HAP-1 (cell line): ENCODE measurements around the gene UCP1.

ENCODE experiments used
- DNase-seq, 2 experiments: peaks; one replicate each; pipeline ENCODE4 v3.0.0-alpha.2; 2016 to 2020; ENCODE audit warnings: low spot score in 2 of 2
- H3K27me3 ChIP-seq: fragments of 250-450 bp; sonication (Bioruptor Pico); 2 replicates; pipeline ENCODE4 v1.5.1; 2020; ENCODE audit warnings: low read depth, mild to moderate bottlenecking, moderate library complexity
- H3K36me3 ChIP-seq: fragments of 250-450 bp; sonication (Bioruptor Pico); replicated peaks from 2 replicates; pipeline ENCODE4 v1.5.1; 2020; ENCODE audit warnings: mild to moderate bottlenecking
- H3K4me1 ChIP-seq: fragments of 250-450 bp; sonication (Bioruptor Pico); 2 replicates; pipeline ENCODE4 v1.5.1; 2020; ENCODE audit warnings: mild to moderate bottlenecking
- H3K4me3 ChIP-seq: fragments of 250-450 bp; sonication (Bioruptor Pico); 2 replicates; pipeline ENCODE4 v1.5.1; 2020; ENCODE audit warnings: mild to moderate bottlenecking, moderate library complexity
- H3K9me3 ChIP-seq: fragments of 250-450 bp; sonication (Bioruptor Pico); 2 replicates; pipeline ENCODE4 v1.5.1; 2020; ENCODE audit warnings: mild to moderate bottlenecking, moderate library complexity
- in situ Hi-C: fragments of 300-500 bp; cut with MboI; formaldehyde crosslinking; loops from 3 replicates; pipeline ENCODE4 v1.14.3; 2020; ENCODE audit warnings: low sequenced_read_pairs, inconsistent platforms, mixed read lengths

The UCP1 gene

DNA sequence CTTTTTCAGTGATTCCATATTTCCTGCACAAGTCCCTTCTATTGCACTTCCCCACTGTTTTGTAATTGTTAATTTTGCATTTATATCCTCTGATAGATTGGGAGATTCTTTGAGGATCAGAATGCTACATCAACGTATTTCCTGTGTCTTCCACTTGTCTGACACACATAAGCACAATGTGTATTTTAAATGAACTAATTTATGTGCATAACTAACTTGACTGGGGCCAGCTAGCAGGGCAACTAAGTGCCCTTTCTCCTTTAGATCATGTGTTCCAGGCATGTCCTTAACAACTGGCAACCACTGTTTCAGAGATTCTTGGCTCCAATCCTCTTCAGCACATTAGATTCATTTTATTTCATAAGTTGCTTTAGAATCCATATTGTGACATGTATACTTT is 15.7 kb upstream of the UCP1 start:
- Histone ChIP-seq H3K4me1 (no peaks in the 10 kb centered on the region), H3K4me3 (no peak overlapping the region), H3K27me3 (peaks cover 4% of the 10 kb centered on the region), H3K36me3 (no peaks in the 10 kb centered on the region), H3K9me3 (no peaks in the 10 kb centered on the region)
- in situ Hi-C loops: no loop called here
- DNase-seq: no peak

DNA sequence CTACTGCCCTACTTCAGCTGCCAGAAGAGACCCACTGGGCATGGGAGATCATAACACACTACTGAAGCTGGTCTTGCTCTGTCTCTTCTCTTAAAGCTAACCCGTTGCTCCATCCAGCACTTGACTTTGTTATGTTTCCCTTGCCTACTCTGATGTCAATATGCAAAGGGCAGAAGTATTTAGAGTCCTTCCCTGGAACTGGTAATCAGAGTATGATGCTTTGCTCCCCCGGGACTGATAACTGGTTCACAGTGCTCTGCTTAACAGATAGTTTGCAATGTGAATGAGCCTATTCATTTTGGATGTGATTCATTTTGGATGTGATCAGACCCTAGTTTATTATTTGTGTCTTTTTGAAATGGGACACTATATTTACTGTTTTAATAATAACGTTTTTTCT is 12.3 kb upstream of the UCP1 start:
- no peak for DNase-seq
- Histone ChIP-seq H3K4me1 (no peaks in the 10 kb centered on the region), H3K9me3 (no peaks in the 10 kb centered on the region), H3K36me3 (no peaks in the 10 kb centered on the region), H3K4me3 (no peak overlapping the region), H3K27me3 (peaks cover 11% of the 10 kb centered on the region)
- in situ Hi-C loops: no loop called here

DNA sequence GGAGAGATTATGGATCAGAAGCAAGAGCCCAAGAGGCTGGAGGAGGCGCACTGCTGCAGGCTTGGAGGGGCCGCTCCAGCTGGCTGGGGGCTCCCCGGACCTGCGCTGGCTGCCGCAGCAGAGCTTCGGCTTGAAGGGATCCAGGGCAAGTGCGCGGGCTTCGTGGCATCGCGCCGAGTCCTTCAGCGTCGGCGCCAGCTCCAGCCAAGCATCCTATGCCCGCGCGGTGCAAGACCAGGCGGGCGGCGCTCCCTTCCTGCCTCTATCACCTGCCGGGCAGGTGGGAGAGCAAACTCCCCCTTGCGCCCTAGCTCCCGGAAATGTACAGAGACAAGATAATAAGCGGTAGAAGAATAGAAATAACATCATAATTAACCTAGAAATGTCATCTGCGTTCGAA is 10.5 kb upstream of the UCP1 start:
- no peak for DNase-seq
- H3K9me3 ChIP-seq: no peaks in the 10 kb centered on the region
- H3K4me1 ChIP-seq: no peaks in the 10 kb centered on the region
- H3K36me3 ChIP-seq: no peaks in the 10 kb centered on the region
- in situ Hi-C loops: no loop called here
- no peak overlapping the region for H3K4me3 ChIP-seq
- peaks cover 11% of the 10 kb centered on the region for H3K27me3 ChIP-seq

DNA sequence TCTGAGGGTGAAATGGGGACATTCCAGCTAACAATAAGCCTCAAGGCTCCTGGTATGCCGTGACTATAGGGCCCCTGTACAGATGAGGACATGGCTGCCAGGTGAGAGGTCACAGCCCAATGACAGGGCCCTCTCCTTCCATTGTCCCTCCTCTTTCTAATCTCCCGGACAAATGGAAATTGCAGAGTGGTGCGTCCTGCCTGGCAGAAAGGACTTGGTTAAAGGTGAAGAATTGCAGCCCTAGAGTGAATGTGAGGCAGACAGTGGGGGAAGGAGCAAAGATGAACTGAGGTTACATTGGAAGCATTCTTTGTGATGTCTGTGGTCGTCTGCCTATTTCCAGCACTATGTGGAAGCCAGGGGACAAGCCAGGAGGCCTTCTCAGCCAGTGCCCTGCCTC is 6.7 kb upstream of the UCP1 start:
- H3K4me1 ChIP-seq: no peaks in the 10 kb centered on the region
- H3K4me3 ChIP-seq: no peak overlapping the region
- H3K27me3 ChIP-seq: peaks cover 11% of the 10 kb centered on the region
- no peaks in the 10 kb centered on the region for H3K9me3 ChIP-seq
- in situ Hi-C loops: no loop called here
- DNase-seq: no peak
- no peaks in the 10 kb centered on the region for H3K36me3 ChIP-seq

DNA sequence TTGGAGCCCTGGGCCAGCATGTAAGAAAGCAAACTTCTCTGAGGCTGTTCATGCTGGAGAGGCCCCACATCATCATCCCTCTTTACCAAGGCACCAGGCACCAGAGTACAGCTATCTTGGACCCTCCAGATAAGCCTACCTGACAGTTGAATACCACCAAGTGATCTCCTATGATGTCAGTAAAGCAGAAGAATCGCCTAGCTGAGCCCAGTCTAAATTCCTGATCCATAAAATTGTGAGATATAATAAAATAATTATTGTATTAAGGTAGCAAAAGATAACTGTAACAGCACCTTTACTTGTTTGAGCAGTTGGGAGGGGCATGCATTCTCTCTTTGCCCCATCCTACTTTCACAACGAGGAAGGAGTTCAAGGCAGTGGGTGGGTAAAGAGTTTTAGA is 2.9 kb upstream of the UCP1 start:
- Histone ChIP-seq H3K27me3 (0 out of 2 replicates have a peak, but pooled peaks cover 4% of the 10 kb centered on the region), H3K36me3 (no peaks in the 10 kb centered on the region), H3K9me3 (no peaks in the 10 kb centered on the region), H3K4me1 (peaks cover 10% of the 10 kb centered on the region), H3K4me3 (no peak overlapping the region)
- no peak for DNase-seq
- in situ Hi-C loops: no loop called here

DNA sequence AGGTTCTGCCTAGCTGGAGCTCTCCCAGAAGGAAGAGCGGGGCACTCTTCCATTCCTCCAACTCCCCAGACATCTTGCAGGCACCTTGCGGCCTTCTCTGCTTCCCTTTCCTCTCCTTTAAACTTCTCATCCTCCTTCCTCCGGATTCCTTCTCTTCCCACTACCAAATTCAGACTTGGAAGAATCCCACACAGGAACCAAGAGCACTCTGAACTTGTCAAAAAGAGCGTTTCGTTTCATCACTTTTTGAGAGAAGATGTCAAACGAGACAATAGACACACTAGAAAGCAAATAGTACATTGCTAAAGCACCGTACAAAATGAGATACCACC is 512 bp upstream of the UCP1 start:
- no peaks in the 10 kb centered on the region for H3K9me3 ChIP-seq
- H3K4me1 ChIP-seq: peaks cover 10% of the 10 kb centered on the region
- no peak for DNase-seq
- H3K27me3 ChIP-seq: 0 out of 2 replicates have a peak, but pooled peaks cover 4% of the 10 kb centered on the region
- no peaks in the 10 kb centered on the region for H3K36me3 ChIP-seq
- H3K4me3 ChIP-seq: peak overlapping the region; percentile 41
- in situ Hi-C loops: no loop called here

DNA sequence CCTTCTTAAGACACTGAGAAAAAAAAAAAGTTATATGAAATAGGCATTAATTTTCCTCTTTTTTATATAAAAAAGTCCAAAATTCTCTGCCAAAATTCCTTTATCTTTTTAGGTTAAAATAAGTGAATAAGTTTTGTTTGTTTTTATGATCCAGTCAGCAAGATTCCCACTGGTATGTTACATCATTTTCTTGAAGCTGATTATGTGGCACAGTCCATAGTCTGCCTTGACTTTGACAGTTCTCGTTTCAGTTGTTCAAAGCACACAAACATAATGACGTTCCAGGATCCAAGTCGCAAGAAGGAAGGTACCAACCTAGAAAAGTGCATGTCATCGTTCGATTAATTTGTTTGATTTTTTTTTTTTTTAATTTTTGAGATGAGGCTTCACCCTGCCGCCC is 9.1 kb downstream of the UCP1 start:
- no peaks in the 10 kb centered on the region for H3K36me3 ChIP-seq
- H3K27me3 ChIP-seq: no peaks in the 10 kb centered on the region
- in situ Hi-C loops: no loop called here

DNA sequence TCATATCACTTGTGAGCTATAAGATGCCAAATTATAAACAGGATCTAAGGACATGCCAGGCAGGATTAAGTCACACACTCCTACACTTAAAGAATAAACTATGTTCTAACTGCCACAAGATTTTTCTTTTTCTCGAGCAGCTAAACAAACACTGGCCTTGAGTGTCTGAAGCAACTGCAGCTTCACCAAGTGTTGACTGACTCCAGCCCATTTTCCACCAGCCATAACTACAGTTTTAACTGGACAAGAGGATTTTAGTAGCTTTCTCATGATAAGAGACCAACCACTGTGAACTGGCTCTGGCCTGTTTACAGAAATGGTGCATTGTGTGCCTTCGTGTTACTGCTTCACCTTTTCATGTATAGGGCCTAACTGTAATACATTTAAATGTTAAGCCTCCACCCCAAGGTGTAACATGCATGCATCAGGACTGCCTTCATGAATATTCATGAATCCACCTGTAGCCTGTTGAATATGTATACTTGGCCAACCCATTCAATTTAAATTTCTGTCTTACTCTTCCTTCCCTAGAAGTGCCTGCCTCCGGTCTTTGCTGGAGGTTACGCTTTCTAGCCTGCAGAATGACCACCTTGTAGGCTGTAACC is 10.8 kb downstream of the UCP1 start:
- no peak overlapping the region for H3K4me3 ChIP-seq
- H3K36me3 ChIP-seq: no peaks in the 10 kb centered on the region
- no peak for DNase-seq
- no peaks in the 10 kb centered on the region for H3K27me3 ChIP-seq
- in situ Hi-C loops: no loop called here
- no peaks in the 10 kb centered on the region for H3K9me3 ChIP-seq
- peaks cover 18% of the 10 kb centered on the region for H3K4me1 ChIP-seq

More for the DNA sequence above, 9.1 kb downstream of the UCP1 start:
- 0 out of 2 replicates have a peak, but pooled peaks cover 4% of the 10 kb centered on the region for H3K4me1 ChIP-seq
- DNase-seq: no peak
- no peaks in the 10 kb centered on the region for H3K9me3 ChIP-seq
- H3K4me3 ChIP-seq: no peak overlapping the region

DNA sequence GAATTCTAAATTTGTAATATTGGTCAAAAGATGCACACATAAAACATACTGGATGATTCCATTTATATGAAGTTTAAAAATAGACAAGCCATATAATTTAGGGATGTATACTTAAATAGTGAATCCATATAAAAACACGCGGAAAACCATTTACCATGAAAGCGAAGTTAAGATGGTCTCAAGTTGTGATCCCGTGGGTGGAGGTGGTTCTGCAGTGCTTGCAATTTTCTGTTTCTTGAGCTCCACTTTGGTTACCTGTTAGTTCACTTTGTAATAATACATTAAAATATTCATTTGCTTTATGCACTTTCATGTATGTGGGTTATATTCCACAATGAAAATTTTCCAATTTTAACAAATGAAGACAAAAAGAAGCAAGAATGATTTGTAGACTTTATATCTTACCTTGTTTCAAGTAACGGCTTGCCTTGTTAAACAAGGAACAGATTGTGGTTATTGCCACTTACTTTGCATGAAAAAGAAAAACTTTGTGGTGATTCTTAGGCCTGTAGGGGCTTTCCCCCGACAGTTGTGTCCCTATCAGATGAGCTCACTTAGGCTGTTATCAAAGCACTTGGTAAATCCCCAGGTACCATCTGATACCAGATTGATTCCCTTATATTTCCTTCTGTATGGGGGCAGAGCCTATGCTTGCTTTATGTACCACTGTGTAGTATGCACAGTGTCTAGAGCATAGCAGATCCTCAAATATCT is 12.2 kb downstream of the UCP1 start:
- DNase-seq: peak in 1 of 2 experiments; percentile 19
- no peak overlapping the region for H3K4me3 ChIP-seq
- in situ Hi-C loops: no loop called here
- H3K36me3 ChIP-seq: no peaks in the 10 kb centered on the region
- H3K27me3 ChIP-seq: no peaks in the 10 kb centered on the region
- no peaks in the 10 kb centered on the region for H3K9me3 ChIP-seq
- H3K4me1 ChIP-seq: peaks cover 18% of the 10 kb centered on the region

DNA sequence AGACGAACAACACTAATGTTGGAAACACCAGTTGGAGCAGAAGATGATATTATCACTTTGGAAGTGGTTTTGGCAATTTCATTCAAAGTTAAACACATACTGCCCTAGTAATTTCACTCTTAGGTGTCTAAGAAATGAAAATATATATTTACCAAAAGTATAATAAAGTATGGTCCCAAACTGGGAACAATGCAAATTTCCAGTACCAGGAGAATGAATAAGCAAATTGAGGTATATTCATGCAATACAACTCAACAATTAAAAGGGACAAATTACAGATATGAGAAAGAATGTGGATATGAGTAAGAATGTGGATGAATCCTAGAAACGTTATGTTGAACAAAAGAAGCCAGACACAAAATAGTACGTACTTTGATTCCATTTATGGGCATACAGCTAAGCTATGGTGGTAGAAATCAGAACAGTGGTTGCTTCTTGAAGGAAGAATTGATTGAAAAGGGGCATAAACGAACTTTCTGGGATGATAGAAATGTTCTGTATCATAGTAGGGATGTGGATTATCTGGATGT is 34.7 kb downstream of the UCP1 start:
- Histone ChIP-seq H3K9me3 (no peaks in the 10 kb centered on the region), H3K36me3 (peaks cover 6% of the 10 kb centered on the region; the same call in 1 of the 2 replicates), H3K4me3 (no peak overlapping the region), H3K27me3 (no peaks in the 10 kb centered on the region), H3K4me1 (no peaks in the 10 kb centered on the region)
- DNase-seq: no peak
- in situ Hi-C loops: no loop called here

DNA sequence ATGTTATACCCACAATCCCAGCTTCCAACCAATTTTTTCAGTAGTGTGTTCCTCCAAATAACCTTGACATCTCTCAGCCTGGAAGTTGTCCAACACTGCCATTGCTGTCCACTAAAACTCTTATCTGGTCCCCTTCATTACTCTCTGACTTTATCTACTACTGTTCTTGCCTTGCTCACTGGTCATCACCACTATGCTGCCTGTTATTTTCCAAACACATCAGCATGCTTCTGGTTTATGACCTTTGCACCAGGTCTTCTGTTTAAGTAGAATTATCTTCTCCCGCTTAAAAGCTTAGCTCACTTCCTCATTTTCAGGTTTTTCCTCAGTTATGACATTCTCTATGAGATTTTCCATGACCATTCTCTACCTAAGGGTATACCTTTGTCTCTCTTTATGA is 39.3 kb downstream of the UCP1 start:
- in situ Hi-C loops: no loop called here
- DNase-seq: no peak
- H3K9me3 ChIP-seq: no peaks in the 10 kb centered on the region
- peaks cover 7% of the 10 kb centered on the region for H3K36me3 ChIP-seq
- no peaks in the 10 kb centered on the region for H3K27me3 ChIP-seq
- H3K4me3 ChIP-seq: no peak overlapping the region
- H3K4me1 ChIP-seq: peaks cover 8% of the 10 kb centered on the region

DNA sequence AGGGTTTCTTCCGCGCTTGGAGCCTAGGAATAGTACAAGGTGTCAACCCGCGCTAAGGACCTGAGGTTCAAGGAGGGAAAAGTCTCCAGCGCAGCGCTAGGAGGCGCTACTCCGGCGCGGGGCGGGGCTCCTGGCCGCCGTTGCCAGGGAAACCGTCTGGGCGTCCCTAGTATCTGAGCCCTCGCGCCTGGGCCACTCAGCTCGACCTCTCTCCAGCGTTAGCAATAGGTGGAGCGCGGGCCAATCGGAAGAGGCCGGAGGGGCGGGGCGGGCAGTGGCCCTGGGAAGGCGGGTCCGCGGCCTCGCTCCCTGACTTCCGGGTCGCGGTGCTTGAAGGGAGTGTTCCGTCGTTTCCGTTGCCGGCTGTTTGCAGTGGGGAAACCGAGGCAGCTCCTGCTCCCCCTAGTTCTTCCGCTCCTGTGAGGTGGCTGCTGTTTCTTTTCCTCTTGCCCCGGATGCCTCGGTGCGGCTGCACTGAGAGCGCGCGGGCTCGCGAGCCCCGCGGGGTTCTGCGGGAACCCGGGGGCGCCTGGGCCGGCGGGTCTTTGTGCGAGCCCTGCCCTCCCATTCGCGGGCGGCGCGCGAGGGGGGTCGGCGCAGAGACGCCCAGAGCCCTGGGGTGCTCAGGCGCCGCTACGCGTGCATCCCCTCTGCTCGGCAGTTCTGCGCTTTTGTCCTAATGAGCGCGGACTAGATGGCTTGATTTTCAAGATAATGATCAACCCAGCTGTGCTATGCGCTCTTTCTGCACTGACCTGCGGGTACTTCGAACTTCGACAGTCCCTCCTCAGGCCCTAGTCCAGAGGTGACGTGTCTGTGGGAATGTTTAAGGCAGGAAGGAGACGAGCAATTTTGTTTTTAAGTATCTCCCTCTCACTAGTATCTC is 44.7 kb downstream of the UCP1 start, which contains the start of gene ELMOD2:
Gene ELMOD2, plus strand, starts transcription at position 312 of the 886 bp plus-strand sequence. CDS start 1,261 bp downstream, outside the sequence.
- Histone ChIP-seq H3K36me3 (peaks cover 7% of the 10 kb centered on the region; the same call in 1 of the 2 replicates), H3K4me1 (peaks cover 11% of the 10 kb centered on the region), H3K4me3 (peak within 1 kb of the TSS; percentile 59), H3K27me3 (no peaks in the 10 kb centered on the region), H3K9me3 (no peaks in the 10 kb centered on the region)
- peak; percentile 96 to 99 for DNase-seq
- in situ Hi-C loops: no loop called here

DNA sequence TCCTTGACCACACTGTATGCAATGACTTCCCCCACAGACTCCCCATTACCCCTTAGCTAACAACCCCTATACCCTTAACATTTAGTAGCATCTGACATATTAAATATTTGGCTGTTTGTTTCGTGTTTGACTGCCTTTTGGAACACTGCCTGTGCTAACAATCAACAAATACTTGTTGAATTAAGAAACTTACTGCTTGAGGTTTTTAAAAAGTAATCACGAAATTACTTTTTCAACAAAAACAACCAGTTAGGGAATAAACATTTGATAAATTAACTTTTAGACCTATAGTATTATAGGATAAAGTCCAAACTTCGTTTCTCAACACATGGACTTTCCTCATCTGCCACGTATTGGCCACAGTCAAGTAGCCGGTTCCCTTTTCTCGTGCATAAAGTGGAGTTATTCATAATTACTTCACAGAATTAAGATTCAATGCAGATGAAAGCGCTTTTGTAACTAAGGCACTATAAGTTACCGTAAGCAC is 45.3 kb downstream of the UCP1 start:
- in situ Hi-C loops: no loop called here
- Histone ChIP-seq H3K4me3 (peak overlapping the region; percentile 59), H3K27me3 (no peaks in the 10 kb centered on the region), H3K9me3 (no peaks in the 10 kb centered on the region), H3K4me1 (peaks cover 11% of the 10 kb centered on the region), H3K36me3 (peaks cover 7% of the 10 kb centered on the region; the same call in 1 of the 2 replicates)
- no peak for DNase-seq
